H1 (cell line): ENCODE measurements around the gene EFHB. TPM values are rescaled to one million over a fixed set of nuclear protein-coding genes. Genes with fewer than 3 reads are reported as not detected.

ENCODE experiments used
- BACH1 ChIP-seq: IDR thresholded peaks from 2 replicates; pipeline ENCODE4 v1.6.1; 2012; ENCODE audit warnings: low read length, improper control_type of control experiment
- EGR1 ChIP-seq: IDR thresholded peaks from 2 replicates; pipeline ENCODE4 v1.6.1; 2011; ENCODE audit warnings: low read depth, low read length, borderline replicate concordance
- JUN ChIP-seq: IDR thresholded peaks from 2 replicates; pipeline ENCODE4 v1.6.1; 2011; ENCODE audit warnings: low read depth, mild to moderate bottlenecking, improper control_type of control experiment, low read length
- POLR2A ChIP-seq, 2 experiments: IDR thresholded peaks; 1 replicate in 1 of 2; 2 replicates in 1 of 2; pipeline ENCODE4 v1.6.1; 2011; ENCODE audit warnings: low read depth in 2 of 2, low read length in 2 of 2, mild to moderate bottlenecking in 2 of 2; ENCODE audit errors: control extremely low read depth in 1 of 2
- RAD21 ChIP-seq, 2 experiments: IDR thresholded peaks in 1 of 2; conservative IDR thresholded peaks in 1 of 2; 2 replicates each; pipeline ENCODE4 v1.6.1; 2011; ENCODE audit warnings: low read depth in 2 of 2, low read length in 2 of 2, improper control_type of control experiment in 1 of 2, inconsistent platforms in 1 of 2, mild to moderate bottlenecking in 1 of 2, moderate library complexity in 1 of 2
- TAF1 ChIP-seq: IDR thresholded peaks from 2 replicates; pipeline ENCODE4 v1.6.1; 2011; ENCODE audit warnings: mild to moderate bottlenecking, low read depth, low read length
- polyA plus RNA-seq, 7 experiments: library from polyadenylated mRNA; depleted of rRNA in 3 of 7; stranded (reverse) in 5 of 7; unstranded in 2 of 7; fragments of >200 nt in 5 of 7; fragments of 200-250 nt in 2 of 7; gene quantifications; 1 replicate in 5 of 7; 2 replicates in 1 of 7; 4 replicates in 1 of 7; pipeline versions ENCODE4 v1.2.1 to v1.2.3, GENCODE V29; 2011 to 2013; ENCODE audit warnings: missing spikeins in 2 of 7, mixed read lengths in 2 of 7
- total RNA-seq: library from RNA; stranded (reverse); fragmentation: NEBNext Ultra II Directional; extraction: Animal tissue kit (Norgen Biotek cat#: 25700); gene quantifications from 2 replicates; pipeline ENCODE4 v1.2.1, GENCODE V29; 2021

The EFHB gene
- total and polyA plus RNA-seq, 2 of the 8 experiments (the other 6 are each of a cell fraction or from before 2014, with no cell fraction given) = 0.12 to 1.3 TPM

DNA sequence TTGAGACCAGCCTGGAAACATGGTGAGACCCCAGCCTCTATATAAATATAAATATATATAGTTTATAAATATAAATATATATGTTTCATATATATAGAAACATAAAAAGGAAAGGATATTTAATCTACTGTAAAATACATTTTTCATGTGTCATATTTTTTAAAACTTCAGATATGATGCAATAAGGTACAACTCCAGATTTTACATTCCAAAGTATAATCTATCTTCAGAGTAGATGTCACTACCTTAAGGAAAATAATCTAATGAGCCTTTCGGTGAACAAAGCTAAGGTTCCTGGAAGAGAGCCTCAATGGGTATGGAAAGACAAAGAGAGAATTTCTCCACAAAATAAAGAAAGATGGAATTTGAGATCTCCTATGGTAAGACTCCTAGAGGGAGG lies 16.9 kb downstream of the EFHB start (continued):
- TF ChIP-seq RAD21 (IDR thresholded peaks at IDR 0.05 in 1 of 2, conservative IDR thresholded peaks at IDR 0.05 in 1 of 2; ENCODE audit: low read depth in 2 of 2, low read length in 2 of 2) (no peak), EGR1 (no peak), POLR2A (IDR thresholded peaks at IDR 0.05; ENCODE audit: control extremely low read depth in 1 of 2, low read depth in 2 of 2, low read length in 2 of 2) (no peak), TAF1 (no peak), JUN (no peak), BACH1 (no peak)
